OCI-M2 (cell line): Measurements from ENCODE around the gene MYL3.

Experiments
- DNase-seq: peaks from one replicate; lab custom pipeline; 2025; ENCODE audit not compliant: unreplicated experiment; lab: John Stamatoyannopoulos, UW

MYL3 gene

GRCh38 chr3:46865546-46865945, 2.3 kb upstream of the MYL3 start:
- DNase-seq = no peak

- DNase-seq = no peak
These were observed 1.8 kb upstream of the MYL3 start for GRCh38 chr3:46865031-46865507.

GRCh38 chr3:46864061-46864881, 1.0 kb upstream of the MYL3 start:
- no peak for DNase-seq

- no peak for DNase-seq
These were observed 747 bp downstream of the MYL3 start for GRCh38 chr3:46862369-46863025.

- DNase-seq = no peak
These were observed 1.5 kb downstream of the MYL3 start for GRCh38 chr3:46861605-46862368.

GRCh38 chr3:46860810-46861604, 2.2 kb downstream of the MYL3 start:
- no peak for DNase-seq

DNA sequence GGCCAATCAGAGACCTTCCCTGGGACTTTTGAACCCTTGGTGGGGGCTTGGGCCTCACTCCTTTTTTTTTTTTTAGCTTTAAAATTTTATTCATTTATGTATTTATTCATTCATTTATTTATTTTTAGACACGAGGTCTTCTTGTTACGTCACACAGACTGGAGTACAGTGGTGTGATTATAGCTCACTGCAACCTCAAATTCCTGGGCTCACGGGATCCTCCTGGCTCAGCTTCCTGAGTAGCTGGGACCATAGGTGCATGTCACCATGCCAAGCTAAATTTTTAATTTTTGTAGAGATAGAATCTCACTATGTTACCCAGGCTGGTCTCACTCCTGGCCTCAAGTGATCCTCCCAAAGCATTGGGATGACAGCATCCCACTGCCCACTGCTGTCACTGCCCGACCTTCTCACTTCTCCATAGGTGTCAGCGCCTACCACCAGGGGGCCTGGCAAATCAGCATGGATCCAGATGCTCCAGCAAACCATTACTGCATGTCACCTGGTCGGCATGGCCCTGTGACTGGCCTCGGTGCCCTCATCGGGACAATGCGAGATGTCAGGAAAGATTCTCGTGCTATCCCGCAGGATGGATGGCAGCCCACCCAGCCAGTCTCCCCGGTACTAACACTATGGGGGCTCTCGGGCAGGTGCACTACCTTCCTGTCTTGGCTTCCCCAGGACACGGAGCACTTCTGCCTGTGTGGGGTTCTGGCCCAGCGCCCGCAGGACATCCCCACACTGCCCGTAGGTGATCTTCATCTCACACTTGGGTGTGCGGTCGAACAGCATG, 3.0 kb downstream of the MYL3 start:
- DNase-seq = no peak

DNA sequence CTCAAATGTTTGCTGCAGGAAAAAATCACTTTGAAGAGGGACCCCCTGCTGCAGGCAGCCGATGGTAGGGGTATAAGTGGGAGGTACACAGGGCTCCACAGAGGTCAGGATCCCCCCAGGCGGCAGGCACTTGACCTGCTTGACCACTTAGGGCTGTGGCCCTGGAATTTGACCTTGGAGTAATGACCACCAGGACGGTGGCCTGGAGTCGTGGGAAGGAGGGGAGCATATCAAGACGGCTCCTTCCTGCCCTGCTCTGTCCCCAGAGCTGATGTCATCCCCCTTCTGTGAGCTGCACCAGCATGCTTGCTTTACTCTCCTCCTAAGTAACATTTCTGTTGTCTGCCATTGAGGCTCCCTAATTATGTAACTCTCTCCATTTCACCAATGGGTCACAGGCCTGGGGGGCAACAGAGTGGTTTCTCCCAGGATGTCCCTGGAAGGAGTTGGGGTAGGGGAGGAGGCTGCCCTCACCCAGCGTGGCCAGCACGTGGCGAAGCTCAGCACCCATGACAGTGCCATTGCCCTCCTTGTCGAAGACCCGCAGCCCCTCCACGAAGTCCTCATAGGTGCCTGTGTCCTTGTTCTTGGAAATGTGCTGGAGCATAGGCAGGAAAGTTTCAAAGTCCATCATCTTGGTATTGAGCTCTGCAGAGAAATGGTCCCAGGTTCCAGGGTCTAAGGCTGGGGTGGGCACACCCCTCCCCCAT, 4.1 kb downstream of the MYL3 start:
- DNase-seq = no peak

DNA sequence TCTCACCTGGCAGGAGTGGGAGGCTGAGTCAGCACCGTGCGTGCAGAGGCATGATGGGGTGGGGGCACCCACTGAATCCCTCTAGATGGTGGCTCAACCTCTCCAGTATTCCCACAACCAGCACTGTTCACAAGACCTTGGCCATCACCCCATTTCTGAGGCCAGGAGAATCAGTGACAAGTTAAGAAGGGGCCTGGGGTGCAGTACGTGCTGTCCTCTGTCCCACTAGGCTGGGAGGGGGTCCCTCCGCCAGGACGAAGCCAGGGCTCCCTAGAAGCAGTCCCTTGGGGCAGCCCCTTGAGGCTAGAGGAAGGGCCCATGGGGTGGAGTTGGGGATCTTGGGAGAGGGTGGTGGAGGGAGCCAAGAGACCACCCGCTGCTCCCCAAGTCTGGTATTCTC, 4.8 kb downstream of the MYL3 start:
- DNase-seq = no peak

- no peak for DNase-seq
These were observed 5.5 kb downstream of the MYL3 start for GRCh38 chr3:46857485-46858341.

- no peak for DNase-seq
These were observed 6.4 kb downstream of the MYL3 start for GRCh38 chr3:46856576-46857471.

DNA sequence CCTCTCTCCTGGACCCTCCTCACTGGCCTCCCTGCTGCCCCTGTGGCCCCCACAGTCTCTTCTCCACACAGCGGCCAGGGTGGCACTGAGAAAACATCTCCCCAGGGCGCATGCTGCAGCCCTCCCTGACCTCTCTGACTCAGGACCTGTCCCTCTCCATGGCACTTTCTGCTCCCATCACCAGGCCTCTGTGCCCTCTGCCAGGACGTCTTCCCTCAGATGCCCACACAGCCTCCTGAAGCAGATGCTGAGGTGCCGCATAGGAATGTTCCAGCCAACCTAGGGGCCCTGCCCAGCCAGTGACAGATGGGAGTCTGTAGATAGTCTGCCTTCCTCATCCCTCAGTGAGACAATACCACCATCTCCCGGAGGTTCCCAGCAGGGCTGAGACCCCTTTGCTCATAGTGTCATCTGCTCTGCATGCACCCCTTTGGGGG, 8.7 kb downstream of the MYL3 start:
- no peak for DNase-seq

DNA sequence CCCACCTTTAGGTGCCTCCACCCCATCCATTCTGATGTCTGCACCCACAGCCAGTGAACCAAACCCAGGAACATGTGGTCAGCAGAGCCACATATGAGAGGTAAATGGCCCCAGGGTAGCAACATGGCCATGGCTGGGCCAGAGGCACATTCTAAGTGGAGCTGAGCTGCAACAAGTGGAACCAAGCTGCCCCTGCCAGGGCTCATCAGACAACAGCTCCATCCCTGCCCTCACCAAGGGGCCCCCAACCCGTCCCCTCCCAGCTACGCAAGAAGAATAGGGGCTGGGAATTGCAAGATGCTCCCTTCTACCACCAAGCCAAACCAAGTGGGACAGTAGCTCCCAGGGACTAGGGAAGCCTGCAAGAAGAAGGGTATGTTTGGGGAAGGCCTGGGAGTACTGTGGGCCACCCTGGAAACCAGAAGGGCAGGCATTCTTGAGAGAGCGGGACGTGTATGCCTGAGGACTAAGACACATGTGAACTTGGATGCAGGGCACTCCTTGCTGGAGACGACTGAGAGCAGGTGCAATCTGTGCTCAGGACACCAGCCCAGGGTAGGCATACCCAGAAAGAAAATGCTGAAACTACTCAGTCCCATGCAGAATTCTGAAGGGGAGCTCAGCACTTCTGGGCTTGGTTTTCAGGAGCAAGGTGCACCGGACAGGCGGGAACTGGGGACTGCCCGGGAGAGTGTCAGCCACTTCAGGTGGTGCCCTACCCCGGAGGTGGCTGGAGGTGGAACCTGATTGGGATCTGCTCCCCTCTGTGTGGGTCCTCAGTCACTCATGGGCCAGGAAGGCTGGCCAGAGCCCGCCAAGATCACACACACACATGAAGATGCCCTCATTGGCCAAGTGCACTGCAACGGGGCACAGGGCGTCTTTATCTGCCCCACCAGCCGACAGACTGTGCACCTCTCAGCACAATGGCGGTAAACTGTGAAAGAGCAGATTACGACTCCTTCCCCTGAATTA, 9.5 kb downstream of the MYL3 start:
- DNase-seq = no peak

DNA sequence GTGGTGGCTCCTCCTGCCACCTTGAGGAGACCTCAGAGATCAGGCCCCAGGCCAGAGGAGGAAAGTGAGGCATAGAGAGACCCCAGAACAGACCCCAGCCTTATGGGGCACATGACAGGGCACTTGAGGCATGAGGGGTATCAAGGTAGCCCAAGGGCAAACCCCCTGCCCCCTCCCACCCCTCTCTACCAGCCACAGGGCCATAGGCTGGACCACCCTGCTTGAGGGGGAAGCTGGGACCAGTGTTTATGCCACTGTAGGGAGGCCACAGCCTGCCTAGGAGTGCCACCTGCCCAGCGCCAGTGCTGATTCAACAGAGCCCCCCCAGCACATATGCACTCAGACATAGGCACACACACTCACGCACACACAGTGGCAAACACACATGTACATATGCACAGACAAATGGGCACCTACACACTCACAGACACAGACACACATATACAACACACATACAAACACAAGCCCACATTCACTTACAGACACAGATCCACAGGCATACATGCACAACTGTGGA, 10.3 kb downstream of the MYL3 start:
- DNase-seq = no peak

GRCh38 chr3:46852334-46852720, 10.9 kb downstream of the MYL3 start:
- no peak for DNase-seq
